WTC11 (cell line): ENCODE results near the gene KRI1.

Experiments
- CREB1 ChIP-seq: sonication (generic); formaldehyde crosslinking; IDR thresholded peaks from 2 replicates; pipeline ENCODE4 v1.8.0; 2023; ENCODE audit warnings: mild to moderate bottlenecking, missing genetic modification reagents
- NFE2L1 ChIP-seq: sonication (generic); formaldehyde crosslinking; IDR thresholded peaks from 2 replicates; pipeline ENCODE4 v1.8.1; 2023; ENCODE audit warnings: missing genetic modification reagents
- RELA ChIP-seq: sonication (generic); formaldehyde crosslinking; IDR thresholded peaks from 2 replicates; pipeline ENCODE4 v1.8.1; 2022; ENCODE audit warnings: missing genetic modification reagents, mild to moderate bottlenecking, borderline replicate concordance
- SOX15 ChIP-seq: fragments of 250-450 bp; sonication (Bioruptor Pico); IDR thresholded peaks from 2 replicates; pipeline ENCODE4 v1.9.0; 2021; ENCODE audit warnings: mild to moderate bottlenecking
- ZBTB43 ChIP-seq: sonication (generic); formaldehyde crosslinking; IDR thresholded peaks from 2 replicates; pipeline ENCODE4 v1.8.1; 2023; ENCODE audit warnings: mild to moderate bottlenecking, missing genetic modification reagents
- TF ChIP-seq, protein P1 (sequence below): fragments of 200-600 bp; IDR thresholded peaks from 2 replicates; pipeline ENCODE4 v1.8.0; 2022; ENCODE audit warnings: antibody characterized with exemption
- TF ChIP-seq, protein P2 (sequence below): fragments of 250-450 bp; sonication (Bioruptor Pico); IDR thresholded peaks from 2 replicates; pipeline ENCODE4 v1.9.0; 2021; ENCODE audit warnings: mild to moderate bottlenecking, borderline replicate concordance

GRCh38 chr19:10549733-10550132 is 16.1 kb downstream of the KRI1 start:
- TF ChIP-seq, protein P1, sequence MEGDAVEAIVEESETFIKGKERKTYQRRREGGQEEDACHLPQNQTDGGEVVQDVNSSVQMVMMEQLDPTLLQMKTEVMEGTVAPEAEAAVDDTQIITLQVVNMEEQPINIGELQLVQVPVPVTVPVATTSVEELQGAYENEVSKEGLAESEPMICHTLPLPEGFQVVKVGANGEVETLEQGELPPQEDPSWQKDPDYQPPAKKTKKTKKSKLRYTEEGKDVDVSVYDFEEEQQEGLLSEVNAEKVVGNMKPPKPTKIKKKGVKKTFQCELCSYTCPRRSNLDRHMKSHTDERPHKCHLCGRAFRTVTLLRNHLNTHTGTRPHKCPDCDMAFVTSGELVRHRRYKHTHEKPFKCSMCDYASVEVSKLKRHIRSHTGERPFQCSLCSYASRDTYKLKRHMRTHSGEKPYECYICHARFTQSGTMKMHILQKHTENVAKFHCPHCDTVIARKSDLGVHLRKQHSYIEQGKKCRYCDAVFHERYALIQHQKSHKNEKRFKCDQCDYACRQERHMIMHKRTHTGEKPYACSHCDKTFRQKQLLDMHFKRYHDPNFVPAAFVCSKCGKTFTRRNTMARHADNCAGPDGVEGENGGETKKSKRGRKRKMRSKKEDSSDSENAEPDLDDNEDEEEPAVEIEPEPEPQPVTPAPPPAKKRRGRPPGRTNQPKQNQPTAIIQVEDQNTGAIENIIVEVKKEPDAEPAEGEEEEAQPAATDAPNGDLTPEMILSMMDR, result no peak
- TF ChIP-seq CREB1 (no peak), SOX15 (CRISPR knock-in tag) (no peak), ZBTB43 (CRISPR knock-in tag) (no peak), NFE2L1 (no peak), RELA (CRISPR knock-in tag) (no peak)
- TF ChIP-seq, protein P2, sequence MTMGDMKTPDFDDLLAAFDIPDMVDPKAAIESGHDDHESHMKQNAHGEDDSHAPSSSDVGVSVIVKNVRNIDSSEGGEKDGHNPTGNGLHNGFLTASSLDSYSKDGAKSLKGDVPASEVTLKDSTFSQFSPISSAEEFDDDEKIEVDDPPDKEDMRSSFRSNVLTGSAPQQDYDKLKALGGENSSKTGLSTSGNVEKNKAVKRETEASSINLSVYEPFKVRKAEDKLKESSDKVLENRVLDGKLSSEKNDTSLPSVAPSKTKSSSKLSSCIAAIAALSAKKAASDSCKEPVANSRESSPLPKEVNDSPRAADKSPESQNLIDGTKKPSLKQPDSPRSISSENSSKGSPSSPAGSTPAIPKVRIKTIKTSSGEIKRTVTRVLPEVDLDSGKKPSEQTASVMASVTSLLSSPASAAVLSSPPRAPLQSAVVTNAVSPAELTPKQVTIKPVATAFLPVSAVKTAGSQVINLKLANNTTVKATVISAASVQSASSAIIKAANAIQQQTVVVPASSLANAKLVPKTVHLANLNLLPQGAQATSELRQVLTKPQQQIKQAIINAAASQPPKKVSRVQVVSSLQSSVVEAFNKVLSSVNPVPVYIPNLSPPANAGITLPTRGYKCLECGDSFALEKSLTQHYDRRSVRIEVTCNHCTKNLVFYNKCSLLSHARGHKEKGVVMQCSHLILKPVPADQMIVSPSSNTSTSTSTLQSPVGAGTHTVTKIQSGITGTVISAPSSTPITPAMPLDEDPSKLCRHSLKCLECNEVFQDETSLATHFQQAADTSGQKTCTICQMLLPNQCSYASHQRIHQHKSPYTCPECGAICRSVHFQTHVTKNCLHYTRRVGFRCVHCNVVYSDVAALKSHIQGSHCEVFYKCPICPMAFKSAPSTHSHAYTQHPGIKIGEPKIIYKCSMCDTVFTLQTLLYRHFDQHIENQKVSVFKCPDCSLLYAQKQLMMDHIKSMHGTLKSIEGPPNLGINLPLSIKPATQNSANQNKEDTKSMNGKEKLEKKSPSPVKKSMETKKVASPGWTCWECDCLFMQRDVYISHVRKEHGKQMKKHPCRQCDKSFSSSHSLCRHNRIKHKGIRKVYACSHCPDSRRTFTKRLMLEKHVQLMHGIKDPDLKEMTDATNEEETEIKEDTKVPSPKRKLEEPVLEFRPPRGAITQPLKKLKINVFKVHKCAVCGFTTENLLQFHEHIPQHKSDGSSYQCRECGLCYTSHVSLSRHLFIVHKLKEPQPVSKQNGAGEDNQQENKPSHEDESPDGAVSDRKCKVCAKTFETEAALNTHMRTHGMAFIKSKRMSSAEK (CRISPR knock-in tag), result no peak
